Liver (tissue), 9 donors: ENCODE results near the gene RSKR. TPM values are rescaled to one million over a fixed set of nuclear protein-coding genes. Genes with fewer than 3 reads are reported as not detected.
A peak's percentile ranks its signal among the peaks of the same experiment; 100 is the strongest.

Experiments
- DNase-seq: peaks from one replicate; pipeline ENCODE4 v3.0.0-alpha.2; 2017; ENCODE audit warnings: low spot score
- H3K27ac ChIP-seq, 2 donors: one replicate each; pipeline ENCODE4 v1.7.0; 2013; ENCODE audit warnings: inconsistent platforms in 2 of 2, low read length in 2 of 2, control low read depth in 1 of 2, low read depth in 1 of 2, mild to moderate bottlenecking in 1 of 2
- H3K27me3 ChIP-seq, 4 donors: one replicate each; pipeline versions ENCODE4 v1.6.1 to v1.7.0; 2013; ENCODE audit warnings: low read length in 3 of 4, inconsistent platforms in 1 of 4, mild to moderate bottlenecking in 1 of 4, moderate library complexity in 1 of 4; ENCODE audit not compliant: control insufficient read depth in 4 of 4, insufficient read depth in 4 of 4
- H3K36me3 ChIP-seq, 4 donors: one replicate each; pipeline versions ENCODE4 v1.6.1 to v1.7.0; 2013; ENCODE audit warnings: low read length in 3 of 4, mild to moderate bottlenecking in 3 of 4, low read depth in 1 of 4, moderate library complexity in 1 of 4; ENCODE audit not compliant: control insufficient read depth in 4 of 4, insufficient read depth in 3 of 4
- H3K4me1 ChIP-seq, 4 donors: one replicate each; pipeline versions ENCODE4 v1.6.1 to v1.7.0; 2013; ENCODE audit warnings: low read length in 3 of 4, mild to moderate bottlenecking in 3 of 4, moderate library complexity in 1 of 4; ENCODE audit not compliant: control insufficient read depth in 4 of 4, insufficient read depth in 4 of 4
- H3K4me3 ChIP-seq, 3 donors: one replicate each; pipeline versions ENCODE4 v1.6.1 to v1.7.0; 2013; ENCODE audit warnings: low read length in 3 of 3, control low read depth in 1 of 3, low read depth in 1 of 3, mild to moderate bottlenecking in 1 of 3
- H3K9ac ChIP-seq, 2 donors: one replicate each; pipeline ENCODE4 v1.7.0; 2013; ENCODE audit warnings: low read length in 2 of 2, mild to moderate bottlenecking in 2 of 2, moderate library complexity in 2 of 2, control low read depth in 1 of 2, low read depth in 1 of 2
- H3K9me3 ChIP-seq, 4 donors: one replicate each; pipeline versions ENCODE4 v1.6.1 to v1.7.0; 2013; ENCODE audit warnings: low read length in 3 of 4; ENCODE audit not compliant: control insufficient read depth in 4 of 4
- ATF3 ChIP-seq: IDR thresholded peaks from 2 replicates; pipeline ENCODE4 v1.6.1; 2016; ENCODE audit warnings: antibody characterized with exemption
- CTCF ChIP-seq: fragments of 150-350 bp; IDR thresholded peaks from 2 replicates; pipeline ENCODE4 v1.5.1; 2017; ENCODE audit warnings: improper control_type of control experiment, low read depth, low read length; ENCODE audit not compliant: missing input control
- EGR1 ChIP-seq, 2 donors: IDR thresholded peaks; 2 replicates each; pipeline ENCODE4 v1.6.1; 2016 to 2018; ENCODE audit warnings: antibody characterized with exemption in 2 of 2, low read depth in 2 of 2
- FOXA1 ChIP-seq: IDR thresholded peaks from 2 replicates; pipeline ENCODE4 v1.6.1; 2016; ENCODE audit warnings: antibody characterized with exemption
- GABPA ChIP-seq, 2 donors: IDR thresholded peaks in 1 of 2; conservative IDR thresholded peaks in 1 of 2; 2 replicates each; pipeline ENCODE4 v1.6.1; 2016; ENCODE audit warnings: antibody characterized with exemption in 2 of 2, mild to moderate bottlenecking in 1 of 2, moderate library complexity in 1 of 2
- HNF4A ChIP-seq, 2 donors: conservative IDR thresholded peaks; 2 replicates each; pipeline ENCODE4 v1.6.1; 2016; ENCODE audit warnings: antibody characterized with exemption in 2 of 2, mild to moderate bottlenecking in 2 of 2
- HNF4G ChIP-seq: IDR thresholded peaks from 2 replicates; pipeline ENCODE4 v1.6.1; 2016; ENCODE audit warnings: antibody characterized with exemption
- JUND ChIP-seq, 2 donors: IDR thresholded peaks; 2 replicates each; pipeline ENCODE4 v1.6.1; 2016; ENCODE audit warnings: antibody characterized with exemption in 2 of 2
- MAX ChIP-seq: IDR thresholded peaks from 2 replicates; pipeline ENCODE4 v1.6.1; 2016; ENCODE audit warnings: antibody characterized with exemption
- NR2F2 ChIP-seq: IDR thresholded peaks from 2 replicates; pipeline ENCODE4 v1.6.1; 2016; ENCODE audit warnings: antibody characterized with exemption
- RAD21 ChIP-seq, 2 donors: IDR thresholded peaks; 2 replicates each; pipeline ENCODE4 v1.6.1; 2016; ENCODE audit warnings: antibody characterized with exemption in 2 of 2, mild to moderate bottlenecking in 2 of 2
- REST ChIP-seq: IDR thresholded peaks from 2 replicates; pipeline ENCODE4 v1.6.1; 2016; ENCODE audit warnings: antibody characterized with exemption, mild to moderate bottlenecking
- RXRA ChIP-seq, 2 donors: IDR thresholded peaks; 2 replicates each; pipeline ENCODE4 v1.6.1; 2017 to 2018; ENCODE audit warnings: antibody characterized with exemption in 2 of 2, mild to moderate bottlenecking in 1 of 2
- SP1 ChIP-seq: IDR thresholded peaks from 2 replicates; pipeline ENCODE4 v1.6.1; 2018; ENCODE audit warnings: antibody characterized with exemption, mild to moderate bottlenecking
- TAF1 ChIP-seq: conservative IDR thresholded peaks from 2 replicates; pipeline ENCODE4 v1.6.1; 2016; ENCODE audit warnings: antibody characterized with exemption, mild to moderate bottlenecking
- YY1 ChIP-seq: IDR thresholded peaks from 2 replicates; pipeline ENCODE4 v1.6.1; 2016; ENCODE audit warnings: antibody characterized with exemption, mild to moderate bottlenecking
- ZBTB33 ChIP-seq: IDR thresholded peaks from 2 replicates; pipeline ENCODE4 v1.6.1; 2016; ENCODE audit warnings: antibody characterized with exemption
- WGBS: extraction: QIAGEN DNeasy Blood & Tissue Kit; methylation state at CpG from one replicate; pipeline ENCODE4 v1.1.7; 2013; 5-methylcytosine and 5-hydroxymethylcytosine counted together
- polyA plus RNA-seq, 2 donors: library from polyadenylated mRNA; stranded (reverse) in 1 of 2; unstranded in 1 of 2; fragments of 200-250 nt in 1 of 2; fragments of >200 nt in 1 of 2; fragmentation: Nextera tagmentation in 1 of 2; extraction: Ambion mirVana in 1 of 2; gene quantifications; one replicate each; pipeline versions ENCODE4 v1.2.1 to v1.2.3, GENCODE V29; 2013 to 2015
- total RNA-seq, 2 donors: library from RNA; depleted of rRNA; stranded (reverse); fragments of >200 nt; gene quantifications; one replicate each; pipeline ENCODE4 v1.2.3, GENCODE V29; 2014
- donor health status: healthy.
- donor health status: healthy.
- donor health status: healthy.
- donor health status: healthy.
- donor health status: healthy.

The RSKR gene
- total and polyA plus RNA-seq, 4 donors: 0.63 to 14.5 (median 1.2) TPM

GRCh38 chr17:28598389-28598788 lies 15.6 kb downstream of the RSKR start:
- Histone ChIP-seq H3K27me3 (no peaks in the 10 kb centered on the region), H3K27ac (peak overlapping the region; percentile 94 to 97), H3K9me3 (no peaks in the 10 kb centered on the region), H3K4me1 (peaks cover 6 to 25% (median 17%) of the 10 kb centered on the region in 4 donors), H3K4me3 (peak overlapping the region; percentile 61 to 85 (median 64)), H3K9ac (peak overlapping the region; percentile 28 to 37), H3K36me3 (no peaks in the 10 kb centered on the region)
- no peak for DNase-seq
- TF ChIP-seq RAD21 (IDR thresholded peaks at IDR 0.05) (no peak), HNF4A (conservative IDR thresholded peaks at IDR 0.05) (no peak), ZBTB33 (no peak), CTCF (no peak), YY1 (no peak), EGR1 (IDR thresholded peaks at IDR 0.05; ENCODE audit: low read depth in 2 of 2) (no peak), HNF4G (no peak), JUND (IDR thresholded peaks at IDR 0.05) (no peak), GABPA (IDR thresholded peaks at IDR 0.05 in 1 of 2, conservative IDR thresholded peaks at IDR 0.05 in 1 of 2) (no peak), SP1 (no peak), MAX (no peak), RXRA (IDR thresholded peaks at IDR 0.05) (no peak), NR2F2 (no peak)
- WGBS: 4% methylated on average over 17 of the region's 17 CpGs

- Histone ChIP-seq H3K9me3 (no peaks in the 10 kb centered on the region), H3K4me3 (peak overlapping the region in 2 of 3 donors; percentile 61 to 85), H3K27me3 (no peaks in the 10 kb centered on the region), H3K36me3 (peaks cover 0 to 4% (median under 1%) of the 10 kb centered on the region in 4 donors), H3K9ac (no peak overlapping the region), H3K4me1 (peaks cover 6 to 25% (median 17%) of the 10 kb centered on the region in 4 donors), H3K27ac (peak overlapping the region; percentile 94 to 97)
- 21% methylated on average over 5 of the region's 5 CpGs for WGBS
- no peak for DNase-seq
- no peak for TF ChIP-seq GABPA (IDR thresholded peaks at IDR 0.05 in 1 of 2, conservative IDR thresholded peaks at IDR 0.05 in 1 of 2)
- peak; percentile 83 for TF ChIP-seq SP1
- TF ChIP-seq RXRA (IDR thresholded peaks at IDR 0.05): peak; percentile 98
- peak; percentile 48 for TF ChIP-seq ATF3
- peak; percentile 84 to 85 for TF ChIP-seq HNF4A (conservative IDR thresholded peaks at IDR 0.05)
- peak; percentile 83 for TF ChIP-seq MAX
- TF ChIP-seq TAF1: no peak
- TF ChIP-seq NR2F2: peak; percentile 73
- TF ChIP-seq ZBTB33: peak; percentile 46
- TF ChIP-seq FOXA1: peak; percentile 21
- peak; percentile 75 for TF ChIP-seq YY1
- TF ChIP-seq CTCF: no peak
- peak; percentile 25 to 48 for TF ChIP-seq RAD21 (IDR thresholded peaks at IDR 0.05)
- peak in 1 of 2 donors; percentile 73 for TF ChIP-seq EGR1 (IDR thresholded peaks at IDR 0.05; ENCODE audit: low read depth in 2 of 2)
- peak; percentile 57 for TF ChIP-seq REST
Measured at GRCh38 chr17:28597606-28598383, 16.2 kb downstream of the RSKR start.
